Testis (tissue), 2 donors: Measurements from ENCODE around the gene SOSTDC1.

Experiments
- POLR2A ChIP-seq: fragments of 450-650 bp; IDR thresholded peaks from one replicate; pipeline ENCODE4 v1.6.1; 2017; ENCODE audit warnings: antibody characterized with exemption, mild to moderate bottlenecking, moderate library complexity
- TF ChIP-seq, protein P1 (sequence below), 3 experiments: fragments of 450-650 bp in 2 of 3; fragments of 200-600 bp in 1 of 3; sonication (generic) in 1 of 3; IDR thresholded peaks; one replicate each; pipeline ENCODE4 v1.5.1; 2016 to 2019; ENCODE audit warnings: antibody characterized with exemption in 3 of 3, mild to moderate bottlenecking in 2 of 3, moderate library complexity in 1 of 3

GRCh38 chr7:16447876-16448275 is 17.7 kb downstream of the SOSTDC1 start:
- TF ChIP-seq, protein P1, sequence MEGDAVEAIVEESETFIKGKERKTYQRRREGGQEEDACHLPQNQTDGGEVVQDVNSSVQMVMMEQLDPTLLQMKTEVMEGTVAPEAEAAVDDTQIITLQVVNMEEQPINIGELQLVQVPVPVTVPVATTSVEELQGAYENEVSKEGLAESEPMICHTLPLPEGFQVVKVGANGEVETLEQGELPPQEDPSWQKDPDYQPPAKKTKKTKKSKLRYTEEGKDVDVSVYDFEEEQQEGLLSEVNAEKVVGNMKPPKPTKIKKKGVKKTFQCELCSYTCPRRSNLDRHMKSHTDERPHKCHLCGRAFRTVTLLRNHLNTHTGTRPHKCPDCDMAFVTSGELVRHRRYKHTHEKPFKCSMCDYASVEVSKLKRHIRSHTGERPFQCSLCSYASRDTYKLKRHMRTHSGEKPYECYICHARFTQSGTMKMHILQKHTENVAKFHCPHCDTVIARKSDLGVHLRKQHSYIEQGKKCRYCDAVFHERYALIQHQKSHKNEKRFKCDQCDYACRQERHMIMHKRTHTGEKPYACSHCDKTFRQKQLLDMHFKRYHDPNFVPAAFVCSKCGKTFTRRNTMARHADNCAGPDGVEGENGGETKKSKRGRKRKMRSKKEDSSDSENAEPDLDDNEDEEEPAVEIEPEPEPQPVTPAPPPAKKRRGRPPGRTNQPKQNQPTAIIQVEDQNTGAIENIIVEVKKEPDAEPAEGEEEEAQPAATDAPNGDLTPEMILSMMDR (IDR thresholded peaks at IDR 0.05): no peak
- no peak for TF ChIP-seq POLR2A
